HG03575 (cell line): ENCODE data around the gene LRRC27.

Source experiments
- ATAC-seq: cut with Tn5 transposase; IDR thresholded peaks from one replicate; pipeline ENCODE4 v1.9.1; 2021; ENCODE audit not compliant: unreplicated experiment, insufficient number of reproducible peaks, low FRiP score; ENCODE audit errors: extremely low read depth

The LRRC27 gene

GRCh38 chr10:132416566-132417256 lies 84.7 kb downstream of the LRRC27 start:
- ATAC-seq: no peak

- no peak for ATAC-seq
Measured at GRCh38 chr10:132417257-132417910, 85.4 kb downstream of the LRRC27 start.

- ATAC-seq: no peak
Measured at GRCh38 chr10:132417957-132418441, 86.0 kb downstream of the LRRC27 start.

- no peak for ATAC-seq
Measured at GRCh38 chr10:132418527-132419416, 86.8 kb downstream of the LRRC27 start.

- no peak for ATAC-seq
Measured at GRCh38 chr10:132419538-132420468, 87.8 kb downstream of the LRRC27 start.

- ATAC-seq: no peak
Measured at GRCh38 chr10:132420469-132420980, 88.5 kb downstream of the LRRC27 start.

GRCh38 chr10:132420981-132421846 lies 89.2 kb downstream of the LRRC27 start:
- ATAC-seq: no peak

GRCh38 chr10:132421847-132422751 lies 90.1 kb downstream of the LRRC27 start:
- ATAC-seq: no peak

GRCh38 chr10:132422903-132423825 lies 91.2 kb downstream of the LRRC27 start:
- ATAC-seq: no peak

GRCh38 chr10:132423966-132424861 lies 92.2 kb downstream of the LRRC27 start:
- no peak for ATAC-seq

- no peak for ATAC-seq
Measured at GRCh38 chr10:132425029-132425756, 93.2 kb downstream of the LRRC27 start.

GRCh38 chr10:132425757-132426155 lies 93.8 kb downstream of the LRRC27 start:
- no peak for ATAC-seq

- ATAC-seq: no peak
Measured at GRCh38 chr10:132427006-132427771, 95.2 kb downstream of the LRRC27 start.
